Stimulated activated CD4-positive, alpha-beta T cell treated with anti-CD3 and anti-CD28 coated beads, TNF-alpha, amount 100 ng/mL, for 4 hours (primary cell): Measurements from ENCODE around the gene AUP1.

Experiments
- DNase-seq, 3 experiments: peaks; one replicate each; pipeline ENCODE4 v3.0.0-alpha.2; 2020; ENCODE audit warnings: low read depth in 3 of 3

The AUP1 gene

GRCh38 chr2:74513605-74514367 lies 15.7 kb downstream of the AUP1 start:
- no peak for DNase-seq

GRCh38 chr2:74512744-74513604 lies 16.5 kb downstream of the AUP1 start:
- no peak for DNase-seq

GRCh38 chr2:74511104-74511989 lies 18.2 kb downstream of the AUP1 start:
- no peak for DNase-seq

- no peak for DNase-seq
These were observed 19.2 kb downstream of the AUP1 start for GRCh38 chr2:74510272-74510671.

- no peak for DNase-seq
These were observed 21.5 kb downstream of the AUP1 start for GRCh38 chr2:74507926-74508520.

- DNase-seq = peak; percentile 98
These were observed 22.2 kb downstream of the AUP1 start, which contains the start of gene PCGF1 for GRCh38 chr2:74507145-74507925. PCGF1 (minus strand) TSS chr2:74507695; CDS start chr2:74507668, 27 bp downstream.

DNA sequence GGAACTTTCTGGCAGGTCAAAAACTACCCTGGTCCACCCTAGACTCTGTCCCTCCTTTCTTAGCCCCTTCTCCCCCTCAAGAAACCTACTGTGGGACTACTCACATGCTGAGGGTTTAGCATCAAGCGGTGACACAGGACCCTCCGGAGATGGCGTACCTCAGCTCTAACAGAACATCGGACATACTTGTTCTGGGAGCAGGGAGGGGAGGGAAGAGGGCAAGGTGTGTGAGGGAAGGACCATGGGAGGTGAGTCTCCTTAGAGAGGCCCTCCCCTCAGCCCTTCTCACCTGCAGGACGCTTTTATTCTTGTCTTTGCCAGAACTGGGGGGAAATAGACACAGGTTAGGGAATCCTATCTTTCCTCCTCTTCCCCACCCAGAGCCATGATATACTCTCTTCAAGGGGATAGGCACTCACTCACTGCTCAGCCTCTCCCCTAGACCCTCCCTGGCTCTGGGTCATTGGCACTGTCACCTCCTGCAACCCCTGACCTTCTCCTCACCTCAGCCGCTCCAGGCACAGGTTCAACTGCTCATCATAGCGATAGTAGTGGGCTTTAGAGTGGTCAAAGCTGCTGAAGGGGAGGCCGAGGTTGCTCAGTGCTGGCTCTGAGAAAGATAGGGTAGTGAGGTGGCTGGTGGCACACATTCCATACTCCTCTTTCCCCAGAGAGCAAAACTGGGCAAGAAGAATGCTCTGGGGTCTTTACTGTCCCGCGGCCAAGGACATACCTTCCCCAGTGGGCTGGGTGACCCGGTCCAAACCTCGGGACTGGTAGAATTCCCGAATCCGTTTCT lies 23.9 kb downstream of the AUP1 start:
- no peak for DNase-seq

DNA sequence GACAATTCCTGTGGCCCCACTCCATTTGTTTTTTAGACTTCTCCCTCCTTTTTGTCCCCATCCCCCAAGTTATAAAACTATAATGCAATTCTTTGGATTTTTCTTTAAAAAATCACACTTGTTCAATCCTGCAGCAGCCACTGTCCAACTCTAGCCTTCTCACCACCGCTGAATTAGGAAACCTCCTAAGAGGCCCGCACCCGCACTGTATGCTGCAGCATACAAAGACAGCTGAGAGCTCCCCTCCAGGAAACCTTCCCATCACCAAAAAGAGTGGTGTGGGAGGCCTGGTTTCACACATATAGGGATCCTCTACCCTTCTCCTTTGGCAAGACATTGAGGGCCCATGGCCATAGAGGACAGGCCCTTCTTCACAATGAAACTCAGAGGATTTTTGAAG lies 24.9 kb downstream of the AUP1 start:
- DNase-seq = no peak

- DNase-seq = no peak
These were observed 25.7 kb downstream of the AUP1 start for GRCh38 chr2:74503506-74504475.

GRCh38 chr2:74502720-74503505 lies 26.6 kb downstream of the AUP1 start:
- DNase-seq = peak in 1 of 3 experiments; percentile 30

- no peak for DNase-seq
These were observed 27.3 kb downstream of the AUP1 start for GRCh38 chr2:74502147-74502719.

DNA sequence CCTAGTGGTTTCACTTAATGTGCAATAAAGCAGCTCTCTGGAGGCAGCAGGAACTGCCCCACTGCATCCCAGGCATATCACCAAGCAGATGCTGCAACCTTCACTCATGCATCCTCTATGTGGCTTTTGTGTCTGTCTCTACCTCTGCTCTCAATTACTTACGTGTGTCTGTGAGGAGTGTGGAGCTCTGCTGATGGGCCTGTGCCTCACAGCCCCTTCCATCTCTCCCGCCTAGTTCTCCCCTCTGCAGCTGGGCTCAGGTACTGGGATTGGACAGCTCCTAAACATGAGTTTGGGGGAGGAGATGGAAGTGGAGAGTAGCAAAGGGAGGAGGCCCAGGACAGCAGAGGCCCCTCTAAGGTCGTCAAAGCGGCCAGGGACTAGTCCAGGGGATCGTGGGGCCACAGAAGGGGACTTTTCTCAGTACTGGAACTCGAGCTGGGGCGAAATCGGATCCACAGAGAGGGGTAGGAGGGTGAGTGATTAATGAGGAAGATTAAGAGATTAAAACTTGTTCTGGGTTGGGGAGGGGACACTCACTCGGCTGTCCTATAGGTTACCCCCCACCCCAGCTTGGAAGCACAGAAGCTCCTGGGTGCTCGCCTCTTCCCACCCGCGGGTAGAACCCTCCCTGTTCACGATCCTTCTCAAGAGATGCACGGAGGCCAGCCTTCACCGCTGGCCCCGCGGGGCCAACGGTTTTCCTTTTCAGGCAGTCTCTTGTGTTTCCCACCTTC lies 28.0 kb downstream of the AUP1 start:
- no peak for DNase-seq

- no peak for DNase-seq
These were observed 28.9 kb downstream of the AUP1 start for GRCh38 chr2:74500578-74500946.

DNA sequence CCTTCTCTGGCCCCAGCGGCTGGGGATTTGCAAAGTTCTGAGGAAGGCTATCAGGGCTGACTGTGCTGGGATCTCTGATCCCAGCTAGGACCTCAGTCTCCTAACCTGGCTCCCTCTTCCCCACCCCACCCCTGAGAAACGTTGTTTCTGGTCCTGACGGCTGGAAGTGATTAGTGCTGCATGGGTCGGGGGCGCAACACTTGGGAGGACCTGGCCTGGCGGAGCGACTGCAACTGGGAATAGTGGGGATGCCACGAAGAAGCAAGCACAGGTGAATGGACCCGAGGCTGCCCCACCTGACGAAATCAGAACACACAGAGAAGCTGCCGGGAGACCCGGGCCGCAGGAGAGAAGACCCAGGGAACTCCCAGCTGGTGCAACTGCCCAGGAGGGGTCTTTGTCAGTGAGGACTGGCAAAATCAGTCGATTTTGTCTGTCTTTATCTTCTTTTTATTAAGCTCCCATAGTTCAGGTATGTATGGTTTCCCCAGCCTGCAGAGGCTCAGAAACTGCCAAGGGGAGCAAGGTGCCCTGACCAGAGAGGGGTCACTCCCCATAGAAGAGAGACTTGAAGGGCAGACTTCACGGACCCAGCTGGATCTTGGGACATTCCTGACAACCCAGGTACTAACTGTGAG lies 29.4 kb downstream of the AUP1 start:
- DNase-seq = no peak

DNA sequence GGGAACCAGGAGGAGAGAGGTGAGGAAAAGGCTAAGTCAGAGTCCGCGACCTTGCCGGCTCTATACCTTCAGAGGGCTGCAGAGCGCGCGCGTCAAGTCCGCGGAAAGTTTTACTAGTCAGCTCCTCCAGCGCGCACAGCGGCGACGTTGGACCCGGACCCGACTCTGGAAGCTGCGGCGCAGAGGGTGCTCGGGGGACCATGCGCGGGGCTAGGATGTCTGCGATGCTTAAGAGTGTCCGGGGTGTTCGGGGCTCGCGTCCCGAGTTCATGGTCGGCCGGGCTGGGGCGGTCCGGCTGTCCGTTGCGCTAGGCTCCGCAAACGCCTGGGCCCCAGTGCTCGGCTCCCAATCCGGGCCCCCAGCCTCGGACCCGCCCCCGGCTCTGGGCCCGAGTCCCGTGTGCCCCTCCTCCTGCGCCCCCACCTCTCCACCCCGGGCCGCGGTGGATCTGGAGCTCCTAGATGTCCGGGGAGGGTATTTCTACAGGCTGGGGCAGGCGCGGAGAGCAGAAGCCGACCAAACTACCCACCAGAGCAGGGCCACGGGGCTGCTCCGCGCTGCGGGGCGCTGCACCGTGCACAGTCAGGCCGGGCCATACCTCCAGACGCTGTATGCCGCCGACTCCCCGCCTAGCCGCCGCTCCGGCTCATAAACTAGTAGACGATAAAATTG lies 30.1 kb downstream of the AUP1 start, which contains the start of gene LBX2:
TSS of gene LBX2 (minus strand) at position 337 of the 673 bp plus-strand sequence. CDS start at position 271, 66 bp downstream.
- DNase-seq = peak in 1 of 3 experiments; percentile 29
